ENCODE data around the gene SCLT1.
A peak's percentile ranks its signal among the peaks of the same experiment; 100 is the strongest.

The SCLT1 gene

DNA sequence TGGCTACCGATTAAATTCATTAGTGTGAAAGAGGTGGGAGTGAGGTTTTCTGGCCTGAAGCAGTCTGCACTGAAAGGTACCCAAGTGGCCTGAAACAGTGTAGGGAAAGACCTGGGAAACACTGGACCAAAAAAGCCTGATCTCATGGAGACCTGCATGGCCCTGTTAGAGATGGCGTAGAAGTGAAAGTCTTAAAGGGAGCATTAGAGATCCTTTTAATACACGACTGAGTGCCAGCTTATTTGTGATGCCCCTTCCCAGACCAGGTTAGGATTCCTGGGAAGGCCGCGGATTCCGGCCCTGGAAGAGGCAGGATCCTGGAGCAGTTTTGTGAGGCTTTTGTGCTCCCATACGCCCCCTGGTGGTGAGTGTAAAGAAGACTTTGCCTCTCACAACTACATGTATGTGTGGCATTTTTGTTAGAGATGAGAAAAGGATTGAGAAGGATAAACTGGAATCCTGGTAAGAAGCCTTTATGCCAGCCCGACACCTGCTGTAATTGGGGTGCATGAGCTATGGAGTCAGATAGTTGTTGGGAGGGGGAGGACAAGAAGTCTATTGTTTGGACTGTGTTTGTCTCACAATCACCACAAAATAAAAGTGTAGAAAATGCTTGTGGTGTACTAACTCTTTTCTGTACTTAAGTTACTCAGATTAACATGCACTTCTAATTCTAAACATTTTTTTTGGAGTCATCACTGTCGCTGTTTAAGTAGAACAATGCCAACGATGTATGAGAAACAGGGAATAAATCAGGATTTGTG lies 229.8 kb downstream of the SCLT1 start:
- peaks cover 16% of the 10 kb centered on the region for H3K79me2 ChIP-seq (ENCODE audit: low read length)
- TF ChIP-seq CTCF (IDR thresholded peaks at IDR 0.05; ENCODE audit: low read depth, low read length) (peak; percentile 91), EZH2phosphoT487 (IDR thresholded peaks at IDR 0.05; ENCODE audit: low read depth) (no peak)
- peak overlapping the region; percentile 54 for H3K4me3 ChIP-seq (ENCODE audit: low read length)
- H3K4me1 ChIP-seq (ENCODE audit: low read length) = peaks cover 52% of the 10 kb centered on the region
- H3K4me2 ChIP-seq (ENCODE audit: low read length) = peak overlapping the region; percentile 78
- H3K27me3 ChIP-seq (ENCODE audit: low read depth, low read length) = no peaks in the 10 kb centered on the region
- H3K36me3 ChIP-seq (replicated peaks; ENCODE audit: low read depth, low read length) = peaks cover 60% of the 10 kb centered on the region
- H4K20me1 ChIP-seq (ENCODE audit: insufficient read depth, low read length) = 0 out of 2 replicates have a peak, but pooled peaks cover 5% of the 10 kb centered on the region
- H3K9ac ChIP-seq (ENCODE audit: low read length) = peak overlapping the region; percentile 45; the same call in 1 of the 2 replicates
- H2AFZ ChIP-seq (ENCODE audit: low read depth, low read length) = no peak overlapping the region
- no peaks in the 10 kb centered on the region for H3K9me3 ChIP-seq (ENCODE audit: insufficient read depth, low read length)
- H3K27ac ChIP-seq (ENCODE audit: low read length) = peak overlapping the region; percentile 87

DNA sequence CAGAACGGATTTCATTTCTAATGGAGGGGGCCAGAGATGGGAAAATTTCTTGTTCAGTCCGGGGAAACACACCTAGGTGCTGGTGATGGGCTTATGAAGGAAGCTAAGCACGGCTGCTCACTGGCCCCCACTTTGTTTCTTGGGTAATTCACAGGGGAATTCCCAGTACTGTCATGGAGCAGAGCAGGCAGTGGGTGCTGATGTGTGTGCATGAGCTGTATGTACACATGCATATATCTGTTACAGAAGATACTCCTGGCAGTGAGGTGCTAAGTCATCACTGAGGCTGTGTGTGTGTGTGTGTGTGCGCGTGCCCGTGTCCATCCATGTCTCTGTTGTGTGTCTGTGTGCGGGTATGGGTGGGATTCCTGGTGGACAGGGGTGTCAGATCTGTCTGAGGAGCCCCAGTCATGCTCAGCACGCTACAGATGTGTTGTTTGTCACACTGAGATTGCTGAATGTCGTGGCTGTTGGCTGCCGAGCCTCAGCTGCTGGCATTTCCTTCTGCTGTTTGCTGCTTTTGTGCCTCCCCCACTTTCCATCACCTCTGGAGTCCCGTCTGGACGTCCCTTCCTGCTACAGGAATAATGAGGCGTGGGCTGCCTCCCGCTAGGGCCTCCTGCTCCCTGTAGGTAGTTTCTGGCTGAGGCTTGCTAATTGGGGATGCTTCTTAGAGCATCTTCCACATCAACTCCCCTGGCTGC lies 230.6 kb downstream of the SCLT1 start:
- peaks cover 52% of the 10 kb centered on the region for H3K4me1 ChIP-seq (ENCODE audit: low read length)
- H3K4me2 ChIP-seq (ENCODE audit: low read length) = peak overlapping the region; percentile 78
- H3K79me2 ChIP-seq (ENCODE audit: low read length) = peaks cover 16% of the 10 kb centered on the region
- no peak for TF ChIP-seq EZH2phosphoT487 (IDR thresholded peaks at IDR 0.05; ENCODE audit: low read depth)
- no peak for TF ChIP-seq CTCF (IDR thresholded peaks at IDR 0.05; ENCODE audit: low read depth, low read length)
- H3K9me3 ChIP-seq (ENCODE audit: insufficient read depth, low read length) = no peaks in the 10 kb centered on the region
- H3K27me3 ChIP-seq (ENCODE audit: low read depth, low read length) = no peaks in the 10 kb centered on the region
- H3K9ac ChIP-seq (ENCODE audit: low read length) = peak overlapping the region; percentile 45; the same call in 1 of the 2 replicates
- H3K36me3 ChIP-seq (replicated peaks; ENCODE audit: low read depth, low read length) = peaks cover 56% of the 10 kb centered on the region
- H3K4me3 ChIP-seq (ENCODE audit: low read length) = peak overlapping the region; percentile 54
- no peak overlapping the region for H2AFZ ChIP-seq (ENCODE audit: low read depth, low read length)
- 0 out of 2 replicates have a peak, but pooled peaks cover 5% of the 10 kb centered on the region for H4K20me1 ChIP-seq (ENCODE audit: insufficient read depth, low read length)
- peak overlapping the region; percentile 87 for H3K27ac ChIP-seq (ENCODE audit: low read length)

GRCh38 chr4:128861856-128862518 lies 231.4 kb downstream of the SCLT1 start:
- H3K79me2 ChIP-seq (ENCODE audit: low read length) = peaks cover 16% of the 10 kb centered on the region
- peak overlapping the region; percentile 45; the same call in 1 of the 2 replicates for H3K9ac ChIP-seq (ENCODE audit: low read length)
- peak overlapping the region; percentile 87 for H3K27ac ChIP-seq (ENCODE audit: low read length)
- peak overlapping the region; percentile 54 for H3K4me3 ChIP-seq (ENCODE audit: low read length)
- 0 out of 2 replicates have a peak, but pooled peaks cover 5% of the 10 kb centered on the region for H4K20me1 ChIP-seq (ENCODE audit: insufficient read depth, low read length)
- H3K4me2 ChIP-seq (ENCODE audit: low read length) = peak overlapping the region; percentile 78
- H3K36me3 ChIP-seq (replicated peaks; ENCODE audit: low read depth, low read length) = peaks cover 56% of the 10 kb centered on the region
- no peaks in the 10 kb centered on the region for H3K27me3 ChIP-seq (ENCODE audit: low read depth, low read length)
- no peak overlapping the region for H2AFZ ChIP-seq (ENCODE audit: low read depth, low read length)
- H3K9me3 ChIP-seq (ENCODE audit: insufficient read depth, low read length) = no peaks in the 10 kb centered on the region
- no peak for TF ChIP-seq EZH2phosphoT487 (IDR thresholded peaks at IDR 0.05; ENCODE audit: low read depth)
- no peak for TF ChIP-seq CTCF (IDR thresholded peaks at IDR 0.05; ENCODE audit: low read depth, low read length)
- H3K4me1 ChIP-seq (ENCODE audit: low read length) = peaks cover 52% of the 10 kb centered on the region

All from OCI-LY3 (cell line).